ENCODE data around the gene CADM2. TPM values are rescaled to one million over a fixed set of nuclear protein-coding genes. Genes with fewer than 3 reads are reported as not detected.

CADM2 gene
- total and polyA plus RNA-seq, 2 donors (not counting 3 experiments of a cell fraction or from before 2014, with no cell fraction given), result not detected

GRCh38 chr3:85167576-85167975, 208.8 kb downstream of the CADM2 start:
- Histone ChIP-seq H3K27ac (ENCODE audit: insufficient read depth, low read depth, low read length) (no peak overlapping the region), H3K9me1 (replicated peaks; ENCODE audit: control insufficient read depth, extremely low read depth, insufficient read depth, low read length) (no peaks in the 10 kb centered on the region), H3K27me3 (ENCODE audit: control insufficient read depth in 2 of 2, insufficient read depth in 2 of 2, low read length in 2 of 2) (no peaks in the 10 kb centered on the region), H2AFZ (ENCODE audit: low read depth, low read length) (no peak overlapping the region), H3K4me1 (ENCODE audit: control insufficient read depth, extremely low read depth, insufficient read depth, low read length) (no peaks in the 10 kb centered on the region), H3K36me3 (ENCODE audit: control insufficient read depth in 2 of 2, extremely low read depth in 1 of 2, insufficient read depth in 2 of 2, low read length in 2 of 2) (no peaks in the 10 kb centered on the region), H3K9me3 (replicated peaks; ENCODE audit: control insufficient read depth, insufficient read depth, low read length) (no peaks in the 10 kb centered on the region), H3K4me2 (ENCODE audit: insufficient read depth, low read length) (no peak overlapping the region), H4K20me1 (replicated peaks; ENCODE audit: control insufficient read depth, extremely low read depth, insufficient read depth, low read length) (no peaks in the 10 kb centered on the region), H3K4me3 (replicated peaks in 1 of 3; ENCODE audit: insufficient read depth in 1 of 3, low read depth in 1 of 3, low read length in 3 of 3) (no peak overlapping the region), H3K79me2 (ENCODE audit: control insufficient read depth, insufficient read depth, low read length) (no peaks in the 10 kb centered on the region), H3K9ac (replicated peaks; ENCODE audit: extremely low read depth, insufficient read depth, low read length) (no peak overlapping the region)
- no peak for FAIRE-seq
- intact Hi-C loops (cut with micrococcal nuclease) (no loop called here), dilution Hi-C loops (cut with MboI; ENCODE audit: extremely low pct_ligation_motif_present, low sequenced_read_pairs) (no loop called here)
- no peak for TF ChIP-seq MAX (IDR thresholded peaks at IDR 0.05; ENCODE audit: insufficient read depth, insufficient read length)
- no peak for TF ChIP-seq POLR2AphosphoS5 (IDR thresholded peaks at IDR 0.05; ENCODE audit: insufficient read depth, low read depth, low read length)
- no peak for TF ChIP-seq MYC (IDR thresholded peaks at IDR 0.05; ENCODE audit: low read depth, low read length)
- TF ChIP-seq CTCF (IDR thresholded peaks at IDR 0.05; ENCODE audit: extremely low read depth in 1 of 2, insufficient read depth in 1 of 2, low read depth in 1 of 2, low read length in 2 of 2), result no peak
- TF ChIP-seq EZH2 (IDR thresholded peaks at IDR 0.05; ENCODE audit: borderline replicate concordance, low read depth, low read length, severe bottlenecking), result no peak
- no peak for TF ChIP-seq POLR2A (IDR thresholded peaks at IDR 0.05; ENCODE audit: low read depth, low read length)
- TF ChIP-seq FOS (IDR thresholded peaks at IDR 0.05; ENCODE audit: borderline replicate concordance, insufficient read depth, low read length), result no peak
- no peak for TF ChIP-seq GATA2 (IDR thresholded peaks at IDR 0.05; ENCODE audit: insufficient read depth, insufficient read length, low read depth, low read length)
- TF ChIP-seq JUN (IDR thresholded peaks at IDR 0.05; ENCODE audit: borderline replicate concordance, insufficient read depth, insufficient read length, low read depth), result no peak
- no peak for DNase-seq (ENCODE audit: low read depth, low spot score)
- no TSS peak for BruUV-seq (replicated peaks)
- ChIA-PET CTCF (no interaction called here), POLR2A (no interaction called here)
